Breast epithelium (tissue), 3 donors: Measurements from ENCODE around the gene PGM5.
"Not testable (repeated sequence)": the region's sequence is repeated elsewhere in the genome, so short reads cannot be mapped to it uniquely, and the experiment has no call there.

Experiments
- POLR2A ChIP-seq: fragments of 450-650 bp; IDR thresholded peaks from one replicate; pipeline ENCODE4 v1.6.1; 2016; ENCODE audit warnings: antibody characterized with exemption, mild to moderate bottlenecking, moderate library complexity
- POLR2AphosphoS5 ChIP-seq, 3 donors: sonication (generic); formaldehyde crosslinking; IDR thresholded peaks; one replicate each; pipeline ENCODE4 v1.6.1; 2017; ENCODE audit warnings: antibody characterized with exemption in 3 of 3
- TF ChIP-seq, protein P1 (sequence below), 3 donors: fragments of 450-650 bp; IDR thresholded peaks; one replicate each; pipeline ENCODE4 v1.5.1; 2016 to 2017; ENCODE audit warnings: antibody characterized with exemption in 3 of 3, mild to moderate bottlenecking in 3 of 3, moderate library complexity in 3 of 3

DNA sequence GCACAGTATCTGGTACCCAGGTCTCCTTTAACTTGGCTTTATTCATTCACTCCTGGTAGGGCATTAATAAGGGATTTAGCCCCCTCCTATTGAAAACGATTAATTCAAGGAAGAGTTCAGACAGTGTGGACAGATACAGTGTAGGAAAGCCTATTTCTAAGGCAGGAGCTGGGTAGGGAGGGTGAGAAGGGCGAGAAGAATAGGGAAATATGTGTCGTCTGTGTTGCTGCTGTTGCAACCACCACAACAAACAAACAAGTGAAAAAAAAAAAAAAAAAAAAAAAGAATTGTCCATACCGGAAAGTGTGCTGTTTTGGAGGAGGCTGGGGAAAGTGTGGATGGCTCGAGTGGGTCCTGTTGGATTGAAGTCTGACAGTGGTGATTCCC lies 425 bp upstream of the PGM5 start:
- TF ChIP-seq, protein P1, sequence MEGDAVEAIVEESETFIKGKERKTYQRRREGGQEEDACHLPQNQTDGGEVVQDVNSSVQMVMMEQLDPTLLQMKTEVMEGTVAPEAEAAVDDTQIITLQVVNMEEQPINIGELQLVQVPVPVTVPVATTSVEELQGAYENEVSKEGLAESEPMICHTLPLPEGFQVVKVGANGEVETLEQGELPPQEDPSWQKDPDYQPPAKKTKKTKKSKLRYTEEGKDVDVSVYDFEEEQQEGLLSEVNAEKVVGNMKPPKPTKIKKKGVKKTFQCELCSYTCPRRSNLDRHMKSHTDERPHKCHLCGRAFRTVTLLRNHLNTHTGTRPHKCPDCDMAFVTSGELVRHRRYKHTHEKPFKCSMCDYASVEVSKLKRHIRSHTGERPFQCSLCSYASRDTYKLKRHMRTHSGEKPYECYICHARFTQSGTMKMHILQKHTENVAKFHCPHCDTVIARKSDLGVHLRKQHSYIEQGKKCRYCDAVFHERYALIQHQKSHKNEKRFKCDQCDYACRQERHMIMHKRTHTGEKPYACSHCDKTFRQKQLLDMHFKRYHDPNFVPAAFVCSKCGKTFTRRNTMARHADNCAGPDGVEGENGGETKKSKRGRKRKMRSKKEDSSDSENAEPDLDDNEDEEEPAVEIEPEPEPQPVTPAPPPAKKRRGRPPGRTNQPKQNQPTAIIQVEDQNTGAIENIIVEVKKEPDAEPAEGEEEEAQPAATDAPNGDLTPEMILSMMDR (IDR thresholded peaks at IDR 0.05) = not testable (repeated sequence)
- not testable (repeated sequence) for TF ChIP-seq POLR2AphosphoS5 (IDR thresholded peaks at IDR 0.05); POLR2A
